GM12874 (cell line): ENCODE results near the gene REV1.

Experiments used
- CTCF ChIP-seq: IDR thresholded peaks from 2 replicates; pipeline ENCODE4 v1.5.1; 2011; ENCODE audit warnings: low read depth, mild to moderate bottlenecking, control low read depth, low read length, moderate library complexity; ENCODE audit not compliant: insufficient read depth

REV1 gene

GRCh38 chr2:99422599-99422998 lies 67.2 kb downstream of the REV1 start:
- no peak for TF ChIP-seq CTCF

GRCh38 chr2:99421469-99421868 lies 68.3 kb downstream of the REV1 start:
- no peak for TF ChIP-seq CTCF

GRCh38 chr2:99420751-99421299 lies 69.0 kb downstream of the REV1 start:
- no peak for TF ChIP-seq CTCF

- no peak for TF ChIP-seq CTCF
Observed at GRCh38 chr2:99420031-99420430, 69.8 kb downstream of the REV1 start.

GRCh38 chr2:99417396-99417795 lies 72.4 kb downstream of the REV1 start:
- TF ChIP-seq CTCF, result no peak

- TF ChIP-seq CTCF, result no peak
Observed at GRCh38 chr2:99414566-99414965, 75.3 kb downstream of the REV1 start.

GRCh38 chr2:99410276-99410675 lies 79.5 kb downstream of the REV1 start:
- no peak for TF ChIP-seq CTCF
